GM21390 (cell line): ENCODE results near the gene ATP6V1C2.
"Not testable (repeated sequence)": the region's sequence is repeated elsewhere in the genome, so short reads cannot be mapped to it uniquely, and the experiment has no call there.

ENCODE experiments used
- ATAC-seq: cut with Tn5 transposase; IDR thresholded peaks from one replicate; pipeline ENCODE4 v1.9.1; 2021; ENCODE audit not compliant: unreplicated experiment

The ATP6V1C2 gene

GRCh38 chr2:10765461-10765860 lies 44.0 kb downstream of the ATP6V1C2 start:
- ATAC-seq: no peak

- ATAC-seq: no peak
Observed at GRCh38 chr2:10765914-10766313, 44.5 kb downstream of the ATP6V1C2 start.

GRCh38 chr2:10768063-10768507 lies 46.7 kb downstream of the ATP6V1C2 start:
- no peak for ATAC-seq

- no peak for ATAC-seq
Observed at GRCh38 chr2:10770956-10771750, 49.7 kb downstream of the ATP6V1C2 start.

- no peak for ATAC-seq
Observed at GRCh38 chr2:10771786-10772185, 50.4 kb downstream of the ATP6V1C2 start.

GRCh38 chr2:10772201-10772867 lies 50.9 kb downstream of the ATP6V1C2 start:
- no peak for ATAC-seq

GRCh38 chr2:10772868-10773215 lies 51.4 kb downstream of the ATP6V1C2 start:
- ATAC-seq: no peak

GRCh38 chr2:10773821-10774341 lies 52.5 kb downstream of the ATP6V1C2 start:
- ATAC-seq: no peak

GRCh38 chr2:10774394-10774793 lies 53.0 kb downstream of the ATP6V1C2 start:
- no peak for ATAC-seq

- ATAC-seq: no peak
Observed at GRCh38 chr2:10775021-10775780, 53.8 kb downstream of the ATP6V1C2 start.

- no peak for ATAC-seq
Observed at GRCh38 chr2:10775831-10776230, 54.4 kb downstream of the ATP6V1C2 start.

GRCh38 chr2:10776231-10776977 lies 55.0 kb downstream of the ATP6V1C2 start:
- no peak for ATAC-seq

GRCh38 chr2:10777111-10777841 lies 55.8 kb downstream of the ATP6V1C2 start:
- no peak for ATAC-seq

- ATAC-seq: no peak
Observed at GRCh38 chr2:10777842-10778723, 56.7 kb downstream of the ATP6V1C2 start.

GRCh38 chr2:10778724-10779115 lies 57.3 kb downstream of the ATP6V1C2 start:
- no peak for ATAC-seq

- no peak for ATAC-seq
Observed at GRCh38 chr2:10779776-10780490, 58.5 kb downstream of the ATP6V1C2 start.

GRCh38 chr2:10780491-10780820 lies 59.0 kb downstream of the ATP6V1C2 start:
- ATAC-seq: no peak

GRCh38 chr2:10780821-10781220 lies 59.4 kb downstream of the ATP6V1C2 start:
- ATAC-seq: not testable (repeated sequence)

- ATAC-seq: no peak
Observed at GRCh38 chr2:10781746-10782145, 60.3 kb downstream of the ATP6V1C2 start.
